CD14-positive monocyte (primary cell): ENCODE data around the gene CFAP74. TPM values are rescaled to one million over a fixed set of nuclear protein-coding genes. Genes with fewer than 3 reads are reported as not detected.

Experiments used
- DNase-seq, 3 donors: peaks; one replicate each; pipeline ENCODE4 v3.0.0-alpha.2; 2011 to 2022
- H2AFZ ChIP-seq: 2 replicates; pipeline ENCODE4 v1.6.0; 2012; ENCODE audit warnings: mild to moderate bottlenecking, low read depth, low read length, inconsistent platforms; ENCODE audit not compliant: insufficient read depth, poor library complexity, severe bottlenecking
- H3K27ac ChIP-seq, 2 donors: 1 replicate in 1 of 2; 2 replicates in 1 of 2; pipeline ENCODE4 v1.5.1; 2012 to 2013; ENCODE audit warnings: low read length in 2 of 2, control low read depth in 1 of 2, inconsistent platforms in 1 of 2, low read depth in 1 of 2, mild to moderate bottlenecking in 1 of 2
- H3K27me3 ChIP-seq, 2 donors: one replicate each; pipeline versions ENCODE4 v1.6.0 to v1.6.1; 2011 to 2013; ENCODE audit warnings: low read length in 2 of 2; ENCODE audit not compliant: control insufficient read depth in 2 of 2, insufficient read depth in 2 of 2
- H3K36me3 ChIP-seq, 2 donors: replicated peaks in 1 of 2; 1 replicate in 1 of 2; 2 replicates in 1 of 2; pipeline versions ENCODE4 v1.5.1 to v1.6.1; 2012 to 2013; ENCODE audit warnings: low read length in 2 of 2, control low read depth in 1 of 2, inconsistent platforms in 1 of 2, mild to moderate bottlenecking in 1 of 2; ENCODE audit not compliant: insufficient read depth in 2 of 2, control insufficient read depth in 1 of 2
- H3K4me1 ChIP-seq, 2 donors: 1 replicate in 1 of 2; 2 replicates in 1 of 2; pipeline versions ENCODE4 v1.5.1 to v1.6.1; 2012 to 2013; ENCODE audit warnings: low read length in 2 of 2, control low read depth in 1 of 2, inconsistent platforms in 1 of 2, mild to moderate bottlenecking in 1 of 2, moderate library complexity in 1 of 2; ENCODE audit not compliant: insufficient read depth in 2 of 2, control insufficient read depth in 1 of 2
- H3K4me2 ChIP-seq: replicated peaks from 2 replicates; pipeline ENCODE3; 2012; ENCODE audit warnings: low read length, moderate library complexity, mild to moderate bottlenecking; ENCODE audit not compliant: poor library complexity, severe bottlenecking; ENCODE audit errors: extremely low read depth
- H3K4me3 ChIP-seq, 3 experiments: fragments of 200-600 bp in 1 of 3; sonication (generic) in 1 of 3; replicated peaks in 1 of 3; 1 replicate in 2 of 3; 2 replicates in 1 of 3; pipeline ENCODE4 v1.5.1; 2011 to 2013; ENCODE audit warnings: low read length in 3 of 3, mild to moderate bottlenecking in 3 of 3, control low read depth in 2 of 3, low read depth in 2 of 3, inconsistent platforms in 1 of 3, moderate library complexity in 1 of 3
- H3K79me2 ChIP-seq: 2 replicates; pipeline ENCODE4 v1.6.0; 2012; ENCODE audit warnings: mild to moderate bottlenecking, control low read depth, inconsistent platforms, low read length, moderate library complexity; ENCODE audit not compliant: insufficient read depth
- H3K9ac ChIP-seq: 2 replicates; pipeline ENCODE4 v1.6.0; 2017; ENCODE audit warnings: low read length, mild to moderate bottlenecking; ENCODE audit not compliant: insufficient read depth, poor library complexity, severe bottlenecking
- H3K9me3 ChIP-seq, 2 donors: replicated peaks in 1 of 2; 1 replicate in 1 of 2; 2 replicates in 1 of 2; pipeline versions ENCODE4 v1.5.1 to v1.6.1; 2012 to 2013; ENCODE audit warnings: low read length in 2 of 2, control low read depth in 1 of 2; ENCODE audit not compliant: control insufficient read depth in 1 of 2, insufficient read depth in 1 of 2
- H4K20me1 ChIP-seq: 2 replicates; pipeline ENCODE4 v1.6.0; 2012; ENCODE audit warnings: mild to moderate bottlenecking, low read length, control low read depth, moderate library complexity; ENCODE audit not compliant: insufficient read depth
- H3K27ac Mint-ChIP-seq, 7 donors: one replicate each; pipeline ENCODE4 v1.8.0; 2020; ENCODE audit warnings: mild to moderate bottlenecking in 7 of 7, mixed read lengths in 7 of 7, moderate library complexity in 6 of 7, inconsistent platforms in 2 of 7
- H3K27me3 Mint-ChIP-seq, 3 donors: one replicate each; pipeline ENCODE4 v1.8.0; 2021 to 2022; ENCODE audit warnings: low read depth in 3 of 3, mild to moderate bottlenecking in 3 of 3, mixed read lengths in 3 of 3, moderate library complexity in 3 of 3, inconsistent platforms in 1 of 3
- H3K36me3 Mint-ChIP-seq, 2 donors: one replicate each; pipeline ENCODE4 v1.8.0; 2020; ENCODE audit warnings: mixed read lengths in 2 of 2, inconsistent platforms in 1 of 2, mild to moderate bottlenecking in 1 of 2
- H3K4me1 Mint-ChIP-seq: one replicate; pipeline ENCODE4 v1.8.0; 2020; ENCODE audit warnings: mild to moderate bottlenecking, mixed read lengths
- H3K4me3 Mint-ChIP-seq, 2 donors: one replicate each; pipeline ENCODE4 v1.8.0; 2020; ENCODE audit warnings: mild to moderate bottlenecking in 2 of 2, mixed read lengths in 2 of 2, moderate library complexity in 1 of 2
- H3K9me3 Mint-ChIP-seq, 7 donors: one replicate each; pipeline ENCODE4 v1.8.0; 2020 to 2022; ENCODE audit warnings: mixed read lengths in 7 of 7, mild to moderate bottlenecking in 6 of 7, moderate library complexity in 6 of 7, inconsistent platforms in 2 of 7
- CTCF ChIP-seq: fragments of 200-600 bp; IDR thresholded peaks from one replicate; pipeline ENCODE4 v1.8.0; 2022; ENCODE audit warnings: antibody characterized with exemption, mild to moderate bottlenecking
- WGBS: methylation state at CpG from one replicate; pipeline ENCODE4 v1.1.5; 2013; ENCODE audit warnings: missing lambda C conversion rate; ENCODE audit not compliant: insufficient coverage; 5-methylcytosine and 5-hydroxymethylcytosine counted together
- intact Hi-C, 2 donors: fragments of 100-400 bp; cut with micrococcal nuclease; formaldehyde crosslinking; loops; one replicate each; pipeline versions ENCODE4 v1.15.0 to v1.15.1; 2023
- polyA plus RNA-seq, 3 donors: library from polyadenylated mRNA; depleted of rRNA in 1 of 3; unstranded in 2 of 3; stranded (reverse) in 1 of 3; fragments of 300-500 nt in 2 of 3; fragments of >200 nt in 1 of 3; fragmentation: Illumina TruSeq in 2 of 3; gene quantifications; 1 replicate in 2 of 3; 2 replicates in 1 of 3; pipeline ENCODE4 v1.2.3, GENCODE V29; 2012 to 2021

Gene CFAP74
- polyA plus RNA-seq, 3 donors = not detected

- Histone ChIP-seq H3K79me2 (no peaks in the 10 kb centered on the region), H3K36me3 (no peaks in the 10 kb centered on the region)
- intact Hi-C loops = no loop called here
These were observed 19.6 kb upstream of the CFAP74 start for GRCh38 chr1:2023187-2023586.

GRCh38 chr1:2022063-2022770 is 18.6 kb upstream of the CFAP74 start:
- peaks cover 41 to 59% (median 44%) of the 10 kb centered on the region in 3 donors for H3K27me3 Mint-ChIP-seq
- no peaks in the 10 kb centered on the region for H4K20me1 ChIP-seq
- H3K9me3 ChIP-seq = peaks cover 0 to 7% of the 10 kb centered on the region in 2 donors
- peaks cover 0 to 3% of the 10 kb centered on the region in 2 donors for H3K36me3 Mint-ChIP-seq
- H3K4me3 ChIP-seq = no peak overlapping the region
- H3K36me3 ChIP-seq = no peaks in the 10 kb centered on the region
- H3K9ac ChIP-seq = no peak overlapping the region
- intact Hi-C loops = no loop called here
- H3K9me3 Mint-ChIP-seq = peaks cover 0 to 5% (median 3%) of the 10 kb centered on the region in 7 donors
- no peaks in the 10 kb centered on the region for H3K79me2 ChIP-seq
- 79% methylated on average over 15 of the region's 21 CpGs for WGBS
- H3K27ac Mint-ChIP-seq = no peak overlapping the region
- H3K4me3 Mint-ChIP-seq = no peak overlapping the region
- no peak overlapping the region for H3K4me2 ChIP-seq
- H2AFZ ChIP-seq = no peak overlapping the region
- no peak for DNase-seq
- peaks cover 9 to 39% of the 10 kb centered on the region in 2 donors for H3K27me3 ChIP-seq
- H3K4me1 Mint-ChIP-seq = peaks cover 6% of the 10 kb centered on the region
- no peak for TF ChIP-seq CTCF
- no peak overlapping the region for H3K27ac ChIP-seq
- H3K4me1 ChIP-seq = peaks cover 0 to 3% of the 10 kb centered on the region in 2 donors

More at GRCh38 chr1:2023187-2023586, 19.6 kb upstream of the CFAP74 start:
- Histone ChIP-seq H2AFZ (no peak overlapping the region), H4K20me1 (no peaks in the 10 kb centered on the region), H3K27me3 (peaks cover 9 to 30% of the 10 kb centered on the region in 2 donors), H3K27ac (no peak overlapping the region), H3K9ac (no peak overlapping the region), H3K4me2 (no peak overlapping the region), H3K4me1 (peaks cover 0 to 3% of the 10 kb centered on the region in 2 donors), H3K9me3 (peaks cover 0 to 6% of the 10 kb centered on the region in 2 donors), H3K4me3 (no peak overlapping the region)
- Mint-ChIP-seq H3K4me1 (peaks cover 6% of the 10 kb centered on the region), H3K9me3 (peaks cover 0 to 4% (median 3%) of the 10 kb centered on the region in 7 donors), H3K36me3 (peaks cover 0 to 3% of the 10 kb centered on the region in 2 donors), H3K4me3 (no peak overlapping the region), H3K27ac (no peak overlapping the region), H3K27me3 (peaks cover 33 to 49% (median 35%) of the 10 kb centered on the region in 3 donors)
- no peak for DNase-seq
- WGBS = 88% methylated on average over 9 of the region's 9 CpGs
- TF ChIP-seq CTCF = no peak
